PC-9 (cell line): ENCODE data around the gene PROK1. TPM values are rescaled to one million over a fixed set of nuclear protein-coding genes. Genes with fewer than 3 reads are reported as not detected.
A peak's percentile ranks its signal among the peaks of the same experiment; 100 is the strongest.

Experiments used
- BruUV-seq: library from RNA; stranded (reverse); fragments of 400-500 nt; replicated peaks from 2 replicates; lab custom pipeline; 2021; lab: Mats Ljungman, UMichigan
- CTCF ChIA-PET: fragments of 300-600 bp; sonication (Branson Sonifier 250); formaldehyde crosslinking; loops from one replicate; lab custom pipeline; 2022; ENCODE audit warnings: antibody characterized with exemption; lab: Charles Lee
- POLR2A ChIA-PET: fragments of 300-600 bp; sonication (Branson Sonifier 250); formaldehyde crosslinking; loops from one replicate; lab custom pipeline; 2022; ENCODE audit warnings: antibody characterized with exemption; ENCODE audit not compliant: unreplicated experiment; lab: Charles Lee
- DNase-seq, 2 experiments: peaks; one replicate each; pipeline versions ENCODE4 v3.0.0 to v3.0.0-alpha.2; 2015 to 2022; ENCODE audit warnings: mixed read lengths in 1 of 2
- H2AFZ ChIP-seq: fragments of 200-600 bp; sonication (generic); 2 replicates; pipeline ENCODE4 v1.8.1; 2017; ENCODE audit warnings: antibody characterized with exemption
- H3F3A ChIP-seq: fragments of 200-600 bp; sonication (generic); 2 replicates; pipeline ENCODE4 v1.8.1; 2017; ENCODE audit warnings: antibody characterized with exemption, mild to moderate bottlenecking, low read depth; ENCODE audit not compliant: insufficient read depth
- H3K27ac ChIP-seq: fragments of 200-600 bp; sonication (generic); 2 replicates; pipeline ENCODE4 v1.6.1; 2016; ENCODE audit warnings: mixed run types
- H3K27me3 ChIP-seq: fragments of 200-600 bp; sonication (generic); 2 replicates; pipeline ENCODE4 v1.6.1; 2016; ENCODE audit warnings: low read depth, mixed run types; ENCODE audit not compliant: insufficient read depth
- H3K36me3 ChIP-seq: fragments of 200-600 bp; sonication (generic); 2 replicates; pipeline ENCODE4 v1.6.1; 2016; ENCODE audit warnings: low read depth, mixed run types
- H3K4me1 ChIP-seq: fragments of 200-600 bp; sonication (generic); replicated peaks from 2 replicates; pipeline ENCODE4 v1.6.1; 2016; ENCODE audit warnings: mixed run types; ENCODE audit not compliant: insufficient read depth
- H3K4me2 ChIP-seq: fragments of 200-600 bp; sonication (generic); 2 replicates; pipeline ENCODE4 v1.6.1; 2017; ENCODE audit warnings: mixed run types
- H3K4me3 ChIP-seq: fragments of 200-600 bp; sonication (generic); 2 replicates; pipeline ENCODE4 v1.6.1; 2016; ENCODE audit warnings: mixed run types
- H3K79me2 ChIP-seq: fragments of 200-600 bp; sonication (generic); 2 replicates; pipeline ENCODE4 v1.6.1; 2017; ENCODE audit warnings: low read depth, mixed run types
- H3K9me2 ChIP-seq: fragments of 200-600 bp; sonication (generic); 2 replicates; pipeline ENCODE4 v1.8.1; 2017; ENCODE audit warnings: mild to moderate bottlenecking; ENCODE audit not compliant: insufficient read depth
- H3K9me3 ChIP-seq: fragments of 200-600 bp; sonication (generic); 2 replicates; pipeline ENCODE4 v1.8.1; 2016; ENCODE audit warnings: low read depth; ENCODE audit not compliant: insufficient read depth
- H4K20me1 ChIP-seq: fragments of 200-600 bp; sonication (generic); 2 replicates; pipeline ENCODE4 v1.8.1; 2017; ENCODE audit not compliant: insufficient read depth
- CTCF ChIP-seq: fragments of 200-600 bp; sonication (generic); conservative IDR thresholded peaks from 2 replicates; pipeline ENCODE4 v1.6.1; 2017; ENCODE audit warnings: mixed run types, antibody characterized with exemption, mild to moderate bottlenecking, moderate library complexity
- EZH2 ChIP-seq: fragments of 200-600 bp; sonication (generic); IDR thresholded peaks from 2 replicates; pipeline ENCODE4 v1.8.0; 2017; ENCODE audit warnings: antibody characterized with exemption, low read depth
- intact Hi-C: fragments of 100-400 bp; cut with micrococcal nuclease; formaldehyde crosslinking; loops from one replicate; pipeline ENCODE4 v1.10.0; 2022; ENCODE audit not compliant: unreplicated experiment
- total RNA-seq: library from RNA; stranded (reverse); gene quantifications from 2 replicates; pipeline ENCODE4 v1.2.3, GENCODE V29; 2021

Gene PROK1
- total RNA-seq, 1 experiment from 2014 or later, result not detected

GRCh38 chr1:110477445-110477957, 26.6 kb downstream of the PROK1 start:
- Histone ChIP-seq H3K4me1 (peaks cover 42% of the 10 kb centered on the region), H3K27me3 (no peaks in the 10 kb centered on the region), H3K79me2 (no peaks in the 10 kb centered on the region), H3K4me2 (peak overlapping the region; percentile 55), H4K20me1 (no peaks in the 10 kb centered on the region), H3F3A (peaks cover 30% of the 10 kb centered on the region), H3K27ac (peak overlapping the region; percentile 88), H3K36me3 (no peaks in the 10 kb centered on the region), H2AFZ (peak overlapping the region; percentile 1; the same call in 1 of the 2 replicates), H3K4me3 (no peak overlapping the region), H3K9me2 (no peaks in the 10 kb centered on the region), H3K9me3 (no peaks in the 10 kb centered on the region)
- CTCF ChIA-PET, result interaction anchor here (0.7 to 1.2 kb wide), 3 partner anchors 17 to 269 kb away, joined by 3 read pairs; no protein-coding TSS in a partner anchor
- intact Hi-C loops, result no loop called here
- BruUV-seq, result TSS peak; percentile 89
- peak in 1 of 2 experiments; percentile 73 for DNase-seq
- POLR2A ChIA-PET, result interaction anchor here (0.5 to 0.6 kb wide), 4 partner anchors 134 to 907 kb away, joined by 3 to 7 read pairs (median 4); no protein-coding TSS in a partner anchor
- TF ChIP-seq CTCF (peak; percentile 58; the same call in 1 of the 2 replicates), EZH2 (no peak)

GRCh38 chr1:110477967-110478640, 27.2 kb downstream of the PROK1 start:
- TF ChIP-seq CTCF (peak; percentile 41; the same call in 1 of the 2 replicates), EZH2 (no peak)
- Histone ChIP-seq H3K27ac (peak overlapping the region; percentile 88), H3K79me2 (no peaks in the 10 kb centered on the region), H3K27me3 (no peaks in the 10 kb centered on the region), H4K20me1 (no peaks in the 10 kb centered on the region), H3K9me2 (no peaks in the 10 kb centered on the region), H3K4me2 (peak overlapping the region; percentile 55), H3K9me3 (no peaks in the 10 kb centered on the region), H3K4me1 (peaks cover 42% of the 10 kb centered on the region), H2AFZ (peak overlapping the region; percentile 1; the same call in 1 of the 2 replicates), H3K4me3 (no peak overlapping the region), H3K36me3 (no peaks in the 10 kb centered on the region), H3F3A (peaks cover 30% of the 10 kb centered on the region)
- ChIA-PET CTCF (interaction anchor here (1.2 kb wide), 1 partner anchor 18 kb away, joined by 3 read pairs; no protein-coding TSS in a partner anchor), POLR2A (interaction anchor here (0.5 to 0.6 kb wide), 2 partner anchors 133 to 134 kb away, joined by 3 read pairs; no protein-coding TSS in a partner anchor)
- no peak for DNase-seq
- intact Hi-C loops, result no loop called here
- BruUV-seq, result no TSS peak

- BruUV-seq, result no TSS peak
- TF ChIP-seq EZH2 (no peak), CTCF (no peak)
- Histone ChIP-seq H3K36me3 (no peaks in the 10 kb centered on the region), H3K9me3 (no peaks in the 10 kb centered on the region), H3F3A (peaks cover 30% of the 10 kb centered on the region), H3K4me1 (peaks cover 42% of the 10 kb centered on the region), H3K9me2 (no peaks in the 10 kb centered on the region), H4K20me1 (no peaks in the 10 kb centered on the region), H3K27me3 (no peaks in the 10 kb centered on the region), H3K27ac (peak overlapping the region; percentile 88), H3K79me2 (no peaks in the 10 kb centered on the region), H3K4me2 (peak overlapping the region; percentile 55; the same call in 1 of the 2 replicates), H2AFZ (no peak overlapping the region), H3K4me3 (no peak overlapping the region)
- DNase-seq, result no peak
- ChIA-PET CTCF (no interaction called here), POLR2A (no interaction called here)
- intact Hi-C loops, result no loop called here
Observed at GRCh38 chr1:110478886-110479285, 27.9 kb downstream of the PROK1 start.
